ENCODE measurements around the gene TLK2. TPM values are rescaled to one million over a fixed set of nuclear protein-coding genes. Genes with fewer than 3 reads are reported as not detected.
"Not testable (repeated sequence)": the region's sequence is repeated elsewhere in the genome, so short reads cannot be mapped to it uniquely, and the experiment has no call there.

Gene TLK2
- total RNA-seq, 1 experiment from 2014 or later: 54.6 TPM

- POLR2A ChIA-PET: no interaction called here
Observed at GRCh38 chr17:62588109-62588508, 109.5 kb downstream of the TLK2 start.

DNA sequence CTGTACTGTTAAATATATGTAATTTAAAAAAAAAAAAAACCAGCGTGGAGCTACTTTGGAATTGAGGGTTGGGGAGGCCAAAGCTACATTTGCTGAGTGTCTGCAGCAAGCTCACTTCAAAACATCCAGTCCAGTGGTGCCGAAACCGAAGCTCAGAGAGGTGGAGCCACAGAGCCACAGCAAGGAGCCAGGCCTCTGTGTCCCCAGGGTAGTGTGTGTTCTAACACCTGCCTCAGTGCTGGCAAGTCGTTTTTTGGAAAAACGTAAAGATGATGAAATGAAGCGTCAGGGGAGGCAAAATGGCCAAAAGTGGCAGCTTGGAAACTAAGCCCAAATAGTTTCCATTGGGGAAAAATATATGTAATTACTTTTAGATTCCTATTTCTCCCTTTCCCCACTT, 112.7 kb downstream of the TLK2 start:
- CTCF ChIA-PET: no interaction called here
- no peak for ATAC-seq

More at GRCh38 chr17:62588109-62588508, 109.5 kb downstream of the TLK2 start:
- ATAC-seq: no peak
- DNase-seq (ENCODE audit: low read depth, low spot score): no peak
- Histone ChIP-seq H3K27me3 (ENCODE audit: control insufficient read depth, insufficient read depth, low read length) (no peaks in the 10 kb centered on the region), H3K9me3 (ENCODE audit: control insufficient read depth, insufficient read depth, low read depth, low read length) (no peaks in the 10 kb centered on the region), H3K4me3 (ENCODE audit: low read depth in 2 of 2, low read length in 2 of 2) (no peak overlapping the region), H3K4me1 (ENCODE audit: control insufficient read depth, insufficient read depth, low read length) (no peaks in the 10 kb centered on the region), H3K36me3 (ENCODE audit: control insufficient read depth, insufficient read depth, low read length) (no peaks in the 10 kb centered on the region), H3K27ac (ENCODE audit: low read length) (no peak overlapping the region)
- CTCF ChIA-PET: interaction anchor here (0.7 kb wide), 1 partner anchor 200 kb away, joined by 3 read pairs; no protein-coding TSS in a partner anchor
- intact Hi-C loops (cut with micrococcal nuclease; ENCODE audit: unreplicated experiment): no loop called here
- no TSS peak for BruUV-seq (replicated peaks)
- TF ChIP-seq TCF7L2 (IDR thresholded peaks at IDR 0.05; ENCODE audit: low read depth, low read length) (no peak), CTCF (IDR thresholded peaks at IDR 0.05) (no peak), POLR2AphosphoS5 (IDR thresholded peaks at IDR 0.05; ENCODE audit: low read depth, low read length) (no peak), SIN3A (IDR thresholded peaks at IDR 0.05; ENCODE audit: borderline replicate concordance, insufficient read depth, low read depth, low read length) (no peak)
- TF ChIP-seq, protein P1, sequence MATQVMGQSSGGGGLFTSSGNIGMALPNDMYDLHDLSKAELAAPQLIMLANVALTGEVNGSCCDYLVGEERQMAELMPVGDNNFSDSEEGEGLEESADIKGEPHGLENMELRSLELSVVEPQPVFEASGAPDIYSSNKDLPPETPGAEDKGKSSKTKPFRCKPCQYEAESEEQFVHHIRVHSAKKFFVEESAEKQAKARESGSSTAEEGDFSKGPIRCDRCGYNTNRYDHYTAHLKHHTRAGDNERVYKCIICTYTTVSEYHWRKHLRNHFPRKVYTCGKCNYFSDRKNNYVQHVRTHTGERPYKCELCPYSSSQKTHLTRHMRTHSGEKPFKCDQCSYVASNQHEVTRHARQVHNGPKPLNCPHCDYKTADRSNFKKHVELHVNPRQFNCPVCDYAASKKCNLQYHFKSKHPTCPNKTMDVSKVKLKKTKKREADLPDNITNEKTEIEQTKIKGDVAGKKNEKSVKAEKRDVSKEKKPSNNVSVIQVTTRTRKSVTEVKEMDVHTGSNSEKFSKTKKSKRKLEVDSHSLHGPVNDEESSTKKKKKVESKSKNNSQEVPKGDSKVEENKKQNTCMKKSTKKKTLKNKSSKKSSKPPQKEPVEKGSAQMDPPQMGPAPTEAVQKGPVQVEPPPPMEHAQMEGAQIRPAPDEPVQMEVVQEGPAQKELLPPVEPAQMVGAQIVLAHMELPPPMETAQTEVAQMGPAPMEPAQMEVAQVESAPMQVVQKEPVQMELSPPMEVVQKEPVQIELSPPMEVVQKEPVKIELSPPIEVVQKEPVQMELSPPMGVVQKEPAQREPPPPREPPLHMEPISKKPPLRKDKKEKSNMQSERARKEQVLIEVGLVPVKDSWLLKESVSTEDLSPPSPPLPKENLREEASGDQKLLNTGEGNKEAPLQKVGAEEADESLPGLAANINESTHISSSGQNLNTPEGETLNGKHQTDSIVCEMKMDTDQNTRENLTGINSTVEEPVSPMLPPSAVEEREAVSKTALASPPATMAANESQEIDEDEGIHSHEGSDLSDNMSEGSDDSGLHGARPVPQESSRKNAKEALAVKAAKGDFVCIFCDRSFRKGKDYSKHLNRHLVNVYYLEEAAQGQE (IDR thresholded peaks at IDR 0.05; ENCODE audit: insufficient read depth in 1 of 2, low read depth in 2 of 2, low read length in 1 of 2): no peak
- in situ Hi-C loops (cut with HindIII; ENCODE audit: low pct_unique_long_range_greater_than_20kb, low sequenced_read_pairs): no loop called here

DNA sequence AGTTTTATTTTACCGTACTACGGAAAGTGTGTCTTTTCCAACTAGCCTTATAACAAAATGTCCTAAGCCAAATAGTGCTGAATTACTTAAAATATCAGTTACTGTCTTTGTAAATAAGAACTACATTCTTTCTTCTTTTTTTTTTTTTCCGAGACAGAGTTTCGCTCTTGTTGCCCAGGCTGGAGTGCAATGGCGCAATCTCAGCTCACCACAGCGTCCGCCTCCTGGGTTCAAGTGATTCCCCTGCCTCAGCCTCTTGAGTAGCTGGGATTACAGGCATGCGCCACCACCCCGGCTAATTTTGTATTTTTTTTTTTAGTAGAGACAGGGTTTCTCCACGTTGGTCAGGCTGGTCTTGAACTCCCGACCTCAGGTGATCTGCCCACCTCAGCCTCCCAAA, 113.2 kb downstream of the TLK2 start:
- CTCF ChIA-PET: not testable (repeated sequence)

More for the DNA sequence above, 112.7 kb downstream of the TLK2 start:
- Histone ChIP-seq H3K9me3 (ENCODE audit: control insufficient read depth, insufficient read depth, low read depth, low read length) (no peaks in the 10 kb centered on the region), H3K4me3 (ENCODE audit: low read depth in 2 of 2, low read length in 2 of 2) (no peak overlapping the region), H3K4me1 (ENCODE audit: control insufficient read depth, insufficient read depth, low read length) (no peaks in the 10 kb centered on the region), H3K27ac (ENCODE audit: low read length) (no peak overlapping the region), H3K27me3 (ENCODE audit: control insufficient read depth, insufficient read depth, low read length) (no peaks in the 10 kb centered on the region), H3K36me3 (ENCODE audit: control insufficient read depth, insufficient read depth, low read length) (no peaks in the 10 kb centered on the region)
- POLR2A ChIA-PET: no interaction called here
- no peak for TF ChIP-seq SIN3A (IDR thresholded peaks at IDR 0.05; ENCODE audit: borderline replicate concordance, insufficient read depth, low read depth, low read length)
- TF ChIP-seq, protein P1 (IDR thresholded peaks at IDR 0.05; ENCODE audit: insufficient read depth in 1 of 2, low read depth in 2 of 2, low read length in 1 of 2): no peak
- no peak for TF ChIP-seq CTCF (IDR thresholded peaks at IDR 0.05)
- no TSS peak for BruUV-seq (replicated peaks)
- intact Hi-C loops (cut with micrococcal nuclease; ENCODE audit: unreplicated experiment) (no loop called here), in situ Hi-C loops (cut with HindIII; ENCODE audit: low pct_unique_long_range_greater_than_20kb, low sequenced_read_pairs) (no loop called here)
- DNase-seq (ENCODE audit: low read depth, low spot score): no peak

More for the DNA sequence above, 113.2 kb downstream of the TLK2 start:
- POLR2A ChIA-PET; H3K27ac ChIP-seq (ENCODE audit: low read length); in situ Hi-C loops (cut with HindIII; ENCODE audit: low pct_unique_long_range_greater_than_20kb, low sequenced_read_pairs); H3K4me1 ChIP-seq (ENCODE audit: control insufficient read depth, insufficient read depth, low read length); ATAC-seq; H3K27me3 ChIP-seq (ENCODE audit: control insufficient read depth, insufficient read depth, low read length); H3K9me3 ChIP-seq (ENCODE audit: control insufficient read depth, insufficient read depth, low read depth, low read length); H3K4me3 ChIP-seq (ENCODE audit: low read depth in 2 of 2, low read length in 2 of 2); BruUV-seq (replicated peaks); H3K36me3 ChIP-seq (ENCODE audit: control insufficient read depth, insufficient read depth, low read length); intact Hi-C loops (cut with micrococcal nuclease; ENCODE audit: unreplicated experiment); DNase-seq (ENCODE audit: low read depth, low spot score): not testable (repeated sequence)

Data from Panc1 (cell line).